Cardiac fibroblast (primary cell): Measurements from ENCODE around the gene KCNK7.

Experiments
- DNase-seq, 2 donors: peaks; one replicate each; pipeline versions ENCODE4 v3.0.0 to v3.0.0-alpha.2; 2010; ENCODE audit warnings: low read depth in 2 of 2
- H3K4me3 ChIP-seq, 2 donors: replicated peaks in 1 of 2; 1 replicate in 1 of 2; 2 replicates in 1 of 2; pipeline ENCODE4 v1.5.1; 2011; ENCODE audit warnings: low read depth in 2 of 2, low read length in 2 of 2, mild to moderate bottlenecking in 2 of 2, moderate library complexity in 1 of 2
- CTCF ChIP-seq: IDR thresholded peaks from one replicate; pipeline ENCODE4 v1.5.1; 2011; ENCODE audit warnings: low read depth, mild to moderate bottlenecking, low read length, inconsistent platforms

KCNK7 gene

GRCh38 chr11:65593518-65594414 is 1.8 kb downstream of the KCNK7 start:
- DNase-seq = peak; percentile 39 to 48
- no peak overlapping the region for H3K4me3 ChIP-seq
- TF ChIP-seq CTCF = peak; percentile 80

- H3K4me3 ChIP-seq = no peak overlapping the region
- no peak for TF ChIP-seq CTCF
- no peak for DNase-seq
Measured at GRCh38 chr11:65592858-65593517, 2.6 kb downstream of the KCNK7 start.

- TF ChIP-seq CTCF = no peak
- no peak overlapping the region for H3K4me3 ChIP-seq
- DNase-seq = no peak
Measured at GRCh38 chr11:65591939-65592857, 3.4 kb downstream of the KCNK7 start.

- DNase-seq = peak; percentile 31 to 47
- no peak overlapping the region for H3K4me3 ChIP-seq
- TF ChIP-seq CTCF = no peak
Measured at GRCh38 chr11:65590240-65590738, 5.3 kb downstream of the KCNK7 start.

GRCh38 chr11:65589444-65590239 is 6.0 kb downstream of the KCNK7 start:
- no peak for TF ChIP-seq CTCF
- H3K4me3 ChIP-seq = no peak overlapping the region
- DNase-seq = no peak
